OCI-LY1 (cell line): Measurements from ENCODE around the gene SERPIND1.

Experiments
- EZH2 ChIP-seq: fragments of 200-600 bp; sonication (generic), shearing (Covaris generic); IDR thresholded peaks from 2 replicates; pipeline ENCODE4 v1.8.0; 2017; ENCODE audit warnings: borderline replicate concordance, mixed run types, mild to moderate bottlenecking, antibody characterized with exemption, low read length, moderate library complexity, mixed read lengths
- TF ChIP-seq, protein P1 (sequence below): fragments of 200-600 bp; sonication (generic), shearing (Covaris generic); IDR thresholded peaks from 2 replicates; pipeline ENCODE4 v1.5.1; 2017; ENCODE audit warnings: mild to moderate bottlenecking, antibody characterized with exemption, low read length, moderate library complexity, mixed read lengths

DNA sequence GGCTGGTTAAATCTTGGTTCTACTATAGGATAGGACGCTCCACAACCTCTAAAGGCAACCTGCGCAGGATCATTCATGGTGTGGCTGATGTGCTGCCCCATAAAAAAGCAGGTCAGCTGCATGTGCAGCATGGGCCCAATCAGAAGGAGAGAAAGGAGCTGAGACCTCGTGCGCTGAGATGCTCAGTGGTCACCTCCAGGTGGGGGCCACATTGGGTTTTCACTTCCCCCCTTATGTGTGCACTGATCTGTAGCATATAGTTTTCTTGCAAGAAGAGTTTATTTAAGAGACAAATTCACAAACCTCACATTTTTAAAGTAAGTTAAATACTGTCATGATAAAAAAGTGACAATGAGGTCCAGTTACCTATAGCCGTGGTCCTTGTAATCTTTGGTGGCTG is 24.3 kb downstream of the SERPIND1 start:
- TF ChIP-seq, protein P1, sequence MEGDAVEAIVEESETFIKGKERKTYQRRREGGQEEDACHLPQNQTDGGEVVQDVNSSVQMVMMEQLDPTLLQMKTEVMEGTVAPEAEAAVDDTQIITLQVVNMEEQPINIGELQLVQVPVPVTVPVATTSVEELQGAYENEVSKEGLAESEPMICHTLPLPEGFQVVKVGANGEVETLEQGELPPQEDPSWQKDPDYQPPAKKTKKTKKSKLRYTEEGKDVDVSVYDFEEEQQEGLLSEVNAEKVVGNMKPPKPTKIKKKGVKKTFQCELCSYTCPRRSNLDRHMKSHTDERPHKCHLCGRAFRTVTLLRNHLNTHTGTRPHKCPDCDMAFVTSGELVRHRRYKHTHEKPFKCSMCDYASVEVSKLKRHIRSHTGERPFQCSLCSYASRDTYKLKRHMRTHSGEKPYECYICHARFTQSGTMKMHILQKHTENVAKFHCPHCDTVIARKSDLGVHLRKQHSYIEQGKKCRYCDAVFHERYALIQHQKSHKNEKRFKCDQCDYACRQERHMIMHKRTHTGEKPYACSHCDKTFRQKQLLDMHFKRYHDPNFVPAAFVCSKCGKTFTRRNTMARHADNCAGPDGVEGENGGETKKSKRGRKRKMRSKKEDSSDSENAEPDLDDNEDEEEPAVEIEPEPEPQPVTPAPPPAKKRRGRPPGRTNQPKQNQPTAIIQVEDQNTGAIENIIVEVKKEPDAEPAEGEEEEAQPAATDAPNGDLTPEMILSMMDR = no peak
- no peak for TF ChIP-seq EZH2
